Skin epidermis (tissue), 12 donors: ENCODE results near the gene TBX2.
"Not testable (repeated sequence)": the region's sequence is repeated elsewhere in the genome, so short reads cannot be mapped to it uniquely, and the experiment has no call there.

ENCODE experiments used
- H3K27ac ChIP-seq, 21 experiments: fragments of 200-600 bp; sonication (generic) in 11 of 21; one replicate each; pipeline ENCODE4 v1.5.0; 2020; ENCODE audit warnings: mild to moderate bottlenecking in 3 of 21, inconsistent platforms in 2 of 21, moderate library complexity in 2 of 21
- H3K4me3 ChIP-seq, 7 experiments: fragments of 200-600 bp; sonication (generic) in 2 of 7; one replicate each; pipeline ENCODE4 v1.5.0; 2020; ENCODE audit warnings: inconsistent platforms in 2 of 7, mild to moderate bottlenecking in 2 of 7, moderate library complexity in 1 of 7

The TBX2 gene

GRCh38 chr17:61420745-61421398, 21.2 kb downstream of the TBX2 start:
- no peak overlapping the region for H3K4me3 ChIP-seq
- no peak overlapping the region for H3K27ac ChIP-seq

- Histone ChIP-seq H3K4me3 (no peak overlapping the region), H3K27ac (no peak overlapping the region)
These were observed 21.8 kb downstream of the TBX2 start for GRCh38 chr17:61421460-61421859.

GRCh38 chr17:61422116-61422799, 22.6 kb downstream of the TBX2 start:
- no peak overlapping the region for H3K4me3 ChIP-seq
- no peak overlapping the region for H3K27ac ChIP-seq

GRCh38 chr17:61422869-61423268, 23.2 kb downstream of the TBX2 start:
- Histone ChIP-seq H3K27ac (no peak overlapping the region), H3K4me3 (no peak overlapping the region)

- Histone ChIP-seq H3K4me3 (no peak overlapping the region), H3K27ac (no peak overlapping the region)
These were observed 24.5 kb downstream of the TBX2 start for GRCh38 chr17:61423967-61424649.

DNA sequence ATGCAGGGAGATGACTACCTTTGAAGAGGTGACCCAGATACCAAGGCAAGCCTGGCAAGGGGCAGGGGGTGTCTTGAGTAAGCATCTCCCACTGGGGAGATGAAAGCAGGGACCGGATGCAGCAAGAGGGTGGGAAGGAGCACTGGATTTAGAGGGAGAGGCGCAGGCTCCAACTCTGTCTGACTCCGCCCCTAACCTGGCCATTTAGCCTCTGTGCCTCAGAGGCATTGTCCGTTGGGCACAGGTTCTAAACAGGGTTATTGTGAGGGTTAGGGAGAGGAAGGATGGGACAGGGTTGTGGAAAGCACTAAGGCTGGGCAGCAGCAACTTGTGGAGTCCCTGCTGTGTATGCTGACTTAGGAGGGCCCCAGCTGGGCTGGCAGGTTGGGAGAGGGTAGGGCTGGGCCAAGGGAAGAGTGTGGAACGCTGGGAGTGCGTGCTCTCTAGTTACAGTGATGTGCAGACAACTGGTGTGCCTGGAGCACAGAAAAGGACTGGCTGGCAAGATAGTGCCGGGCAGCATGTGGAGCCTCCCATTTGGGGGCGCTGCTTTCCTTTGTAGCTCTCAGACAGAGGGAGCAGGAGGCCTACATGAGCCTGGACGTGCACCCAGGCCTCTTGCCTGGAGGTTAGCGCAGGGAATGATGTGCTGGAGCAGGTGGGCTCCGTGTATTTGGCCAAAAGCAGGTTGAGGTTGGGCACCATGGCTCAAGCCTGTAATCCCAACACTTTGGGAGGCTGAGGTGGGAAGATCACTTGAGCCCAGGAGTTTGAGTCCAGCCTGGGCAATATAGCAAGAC, 26.2 kb downstream of the TBX2 start:
- no peak overlapping the region for H3K4me3 ChIP-seq
- no peak overlapping the region for H3K27ac ChIP-seq

DNA sequence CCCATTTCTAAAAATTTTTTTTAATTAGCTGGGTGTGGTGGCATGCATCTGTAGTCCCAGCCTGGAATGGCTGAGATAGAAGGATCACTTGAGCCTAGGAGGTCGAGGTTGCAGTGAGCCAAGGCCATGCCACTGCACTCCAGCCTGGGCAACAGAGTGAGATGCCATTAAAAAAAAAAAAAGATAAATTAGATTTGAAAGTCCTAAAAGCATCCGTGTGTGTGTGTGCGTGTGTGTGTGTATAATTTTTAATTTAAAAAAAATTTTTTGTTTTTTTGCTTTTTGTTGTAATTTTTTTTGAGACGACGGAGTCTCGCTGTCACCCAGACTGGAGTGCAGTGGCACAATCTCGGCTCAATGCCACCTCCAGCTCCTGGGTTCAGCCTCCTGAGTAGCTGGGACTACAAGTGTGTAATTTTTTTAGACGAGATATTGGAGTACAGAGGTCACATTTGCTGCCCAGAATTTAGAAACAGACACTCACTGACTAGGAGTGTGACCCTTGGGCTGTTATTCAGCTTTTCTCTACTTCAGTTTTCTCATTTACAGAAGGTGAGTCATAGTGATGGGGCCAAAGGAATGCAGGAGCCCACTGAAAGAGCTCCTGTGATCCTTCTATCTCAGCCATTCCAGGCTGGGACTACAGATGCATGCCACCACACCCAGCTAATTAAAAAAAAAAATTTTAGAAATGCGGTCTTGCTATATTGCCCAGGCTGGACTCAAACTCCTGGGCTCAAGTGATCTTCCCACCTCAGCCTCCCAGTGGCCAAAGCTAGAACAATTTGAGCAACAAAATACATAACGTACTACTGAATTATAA, 27.1 kb downstream of the TBX2 start:
- H3K4me3 ChIP-seq = no peak overlapping the region
- H3K27ac ChIP-seq = no peak overlapping the region

- Histone ChIP-seq H3K4me3 (no peak overlapping the region), H3K27ac (no peak overlapping the region)
These were observed 27.9 kb downstream of the TBX2 start for GRCh38 chr17:61427567-61427966.

- Histone ChIP-seq H3K27ac (no peak overlapping the region), H3K4me3 (no peak overlapping the region)
These were observed 29.6 kb downstream of the TBX2 start for GRCh38 chr17:61429274-61429673.

- not testable (repeated sequence) for H3K4me3 ChIP-seq
These were observed 30.2 kb downstream of the TBX2 start for GRCh38 chr17:61429831-61430230.

DNA sequence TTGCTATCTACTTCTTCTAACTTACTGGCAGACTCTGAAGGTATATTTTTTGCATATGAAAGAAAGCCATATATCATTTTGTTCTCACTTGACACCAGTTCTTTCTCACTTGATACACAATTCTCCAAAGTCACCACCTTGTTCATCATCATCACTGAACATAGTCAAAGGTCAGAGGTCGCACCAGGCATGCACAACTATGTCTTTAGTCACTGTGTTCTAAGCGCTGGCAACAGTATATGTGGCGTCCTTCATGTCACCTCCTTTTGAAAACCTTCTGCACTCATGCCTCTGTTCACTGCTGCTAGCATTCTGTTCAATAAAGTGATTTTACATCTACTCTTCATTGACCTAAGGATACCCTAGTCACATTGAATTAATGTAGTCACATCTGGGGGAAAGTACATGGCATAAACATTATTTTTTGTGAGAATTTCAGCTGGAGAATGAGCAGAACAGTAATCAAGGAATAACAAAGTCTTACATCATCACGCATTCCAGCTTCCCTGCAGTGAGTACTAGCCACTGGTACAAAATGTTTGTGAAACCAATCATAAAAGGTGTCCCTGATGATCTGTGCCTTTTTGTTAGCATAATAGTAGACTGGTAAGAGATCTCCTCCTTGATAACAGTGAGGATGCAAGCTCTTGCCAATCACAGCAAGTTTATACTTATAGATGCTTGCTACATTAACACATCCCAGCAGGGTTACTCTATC, 32.1 kb downstream of the TBX2 start:
- Histone ChIP-seq H3K27ac (no peak overlapping the region), H3K4me3 (no peak overlapping the region)

More at GRCh38 chr17:61429831-61430230, 30.2 kb downstream of the TBX2 start:
- not testable (repeated sequence) for H3K27ac ChIP-seq

- no peak overlapping the region for H3K27ac ChIP-seq
- no peak overlapping the region for H3K4me3 ChIP-seq
These were observed 36.6 kb downstream of the TBX2 start for GRCh38 chr17:61436273-61436672.

GRCh38 chr17:61436995-61437704, 37.5 kb downstream of the TBX2 start:
- Histone ChIP-seq H3K27ac (no peak overlapping the region), H3K4me3 (no peak overlapping the region)

GRCh38 chr17:61440697-61441096, 41.1 kb downstream of the TBX2 start:
- Histone ChIP-seq H3K27ac (no peak overlapping the region), H3K4me3 (no peak overlapping the region)

- H3K4me3 ChIP-seq, H3K27ac ChIP-seq: not testable (repeated sequence)
These were observed 41.9 kb downstream of the TBX2 start for GRCh38 chr17:61441507-61441906.

DNA sequence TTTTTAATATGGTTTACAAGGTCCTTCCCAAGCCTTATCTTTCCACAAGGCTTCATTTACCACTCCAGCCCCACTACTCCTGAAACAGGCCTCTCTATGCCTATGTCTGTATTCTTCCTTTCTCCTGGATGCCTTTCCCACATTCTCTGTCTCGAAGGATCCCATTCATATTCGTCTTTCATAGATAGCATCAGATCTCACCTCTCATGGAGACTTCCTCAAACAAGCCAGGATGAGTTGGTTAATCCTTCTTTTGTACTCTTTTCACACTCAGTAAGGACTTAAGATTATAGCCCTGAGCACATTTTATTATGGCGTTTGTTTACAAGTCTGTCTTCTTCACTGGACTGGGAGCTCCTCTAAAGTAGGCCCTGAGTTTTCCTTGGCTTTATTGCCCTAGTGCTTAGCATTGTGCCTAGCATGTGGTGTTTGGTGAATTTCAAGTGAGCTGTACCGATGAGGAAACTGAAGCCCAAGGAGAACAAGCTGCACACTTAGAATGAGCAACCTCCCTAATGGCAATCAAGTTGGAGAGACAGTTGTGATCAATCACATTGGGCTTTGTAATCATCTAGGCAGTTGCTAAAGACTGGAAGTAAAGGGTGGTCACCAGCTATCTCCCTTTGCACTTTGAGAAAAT, 42.6 kb downstream of the TBX2 start:
- Histone ChIP-seq H3K4me3 (no peak overlapping the region), H3K27ac (no peak overlapping the region)

GRCh38 chr17:61442878-61443474, 43.3 kb downstream of the TBX2 start:
- H3K4me3 ChIP-seq = no peak overlapping the region
- H3K27ac ChIP-seq = no peak overlapping the region
